Measurements from ENCODE around the gene MBD4. TPM values are rescaled to one million over a fixed set of nuclear protein-coding genes. Genes with fewer than 3 reads are reported as not detected.
"Not testable (repeated sequence)": the region's sequence is repeated elsewhere in the genome, so short reads cannot be mapped to it uniquely, and the experiment has no call there.

Gene MBD4
- total and polyA plus RNA-seq, 2 donors (not counting 1 experiment from before 2014, with no cell fraction given): 95.7 to 140 TPM

DNA sequence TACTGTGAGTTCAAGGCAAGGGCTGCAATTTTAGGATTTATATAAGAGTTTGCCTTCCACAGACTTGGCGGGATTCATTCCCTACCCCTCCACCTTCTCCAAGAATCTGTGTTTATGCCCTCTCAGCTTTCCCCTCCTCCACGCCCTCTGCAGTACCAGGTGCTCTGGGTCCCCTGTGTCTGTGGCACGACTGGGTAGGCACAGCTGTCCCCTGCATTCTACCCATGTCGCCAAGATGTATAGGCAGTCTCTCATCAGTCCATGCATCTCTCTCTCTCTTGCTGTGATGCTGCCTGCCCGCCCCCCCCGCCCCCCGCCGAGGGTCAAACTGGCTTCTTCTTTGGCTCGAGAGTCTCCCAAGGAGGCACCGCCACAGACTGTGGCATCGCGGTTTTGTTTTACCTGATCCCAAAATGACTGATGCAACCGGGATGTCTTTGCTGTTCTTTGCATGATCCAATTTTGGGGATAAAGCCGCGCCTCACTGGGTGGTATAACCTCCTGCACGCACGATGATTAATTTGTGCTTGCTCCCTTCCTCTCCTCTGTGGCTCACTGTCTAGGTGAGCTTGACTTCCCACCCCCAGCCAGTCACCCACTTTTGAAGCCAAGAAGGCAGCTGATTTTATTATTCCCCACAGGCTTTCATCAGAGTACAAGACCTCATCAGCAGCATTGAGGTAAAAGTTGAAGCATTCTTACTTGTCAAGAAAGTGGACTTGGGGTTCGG lies 55.0 kb downstream of the MBD4 start:
- Histone ChIP-seq H3K9me3 (ENCODE audit: control extremely low read depth in 1 of 3, control insufficient read depth in 2 of 3, insufficient read depth in 1 of 3, low read length in 2 of 3) (no peaks in the 10 kb centered on the region), H3K27ac (ENCODE audit: low read length in 2 of 2) (no peak overlapping the region), H3K4me2 (replicated peaks; ENCODE audit: low read depth, low read length, poor library complexity, severe bottlenecking) (no peak overlapping the region), H3K4me1 (ENCODE audit: control insufficient read depth in 2 of 2, insufficient read depth in 2 of 2, low read length in 2 of 2) (no peaks in the 10 kb centered on the region), H3K4me3 (ENCODE audit: control extremely low read depth in 1 of 5, extremely low read depth in 1 of 5, insufficient read depth in 1 of 5, low read depth in 2 of 5, low read length in 4 of 5) (no peak overlapping the region), H4K20me1 (ENCODE audit: control insufficient read depth, insufficient read depth, low read length, poor library complexity, severe bottlenecking) (no peaks in the 10 kb centered on the region), H3K36me3 (replicated peaks in 1 of 2; ENCODE audit: control extremely low read depth in 1 of 2, control insufficient read depth in 1 of 2, extremely low read depth in 1 of 2, insufficient read depth in 2 of 2, low read length in 1 of 2) (peaks cover 0 to 18% of the 10 kb centered on the region in 2 experiments), H3K79me2 (ENCODE audit: control insufficient read depth, insufficient read depth, low read length) (no peaks in the 10 kb centered on the region), H3K9ac (ENCODE audit: low read length) (no peak overlapping the region), H3K27me3 (replicated peaks in 1 of 4; ENCODE audit: control extremely low read depth in 1 of 4, control insufficient read depth in 3 of 4, insufficient read depth in 4 of 4, low read length in 3 of 4) (no peaks in the 10 kb centered on the region), H2AFZ (ENCODE audit: insufficient read depth, low read depth, low read length, poor library complexity, severe bottlenecking) (no peak overlapping the region)
- Mint-ChIP-seq H3K27me3 (no peaks in the 10 kb centered on the region), H3K27ac (no peak overlapping the region), H3K4me3 (no peak overlapping the region), H3K4me1 (no peaks in the 10 kb centered on the region), H3K9me3 (ENCODE audit: insufficient read depth) (no peaks in the 10 kb centered on the region)
- 77% methylated on average over 18 of the region's 18 CpGs for WGBS (ENCODE audit: insufficient coverage)
- CTCF ChIA-PET: interaction anchor here (2.3 to 3.5 kb wide), 3 partner anchors 7 to 56 kb away, joined by 6 to 12 read pairs (median 10); partner anchors contain the start of genes IFT122 and MBD4
- ATAC-seq (ENCODE audit: low read depth) (no peak), DNase-seq (no peak)
- TF ChIP-seq, protein P1, sequence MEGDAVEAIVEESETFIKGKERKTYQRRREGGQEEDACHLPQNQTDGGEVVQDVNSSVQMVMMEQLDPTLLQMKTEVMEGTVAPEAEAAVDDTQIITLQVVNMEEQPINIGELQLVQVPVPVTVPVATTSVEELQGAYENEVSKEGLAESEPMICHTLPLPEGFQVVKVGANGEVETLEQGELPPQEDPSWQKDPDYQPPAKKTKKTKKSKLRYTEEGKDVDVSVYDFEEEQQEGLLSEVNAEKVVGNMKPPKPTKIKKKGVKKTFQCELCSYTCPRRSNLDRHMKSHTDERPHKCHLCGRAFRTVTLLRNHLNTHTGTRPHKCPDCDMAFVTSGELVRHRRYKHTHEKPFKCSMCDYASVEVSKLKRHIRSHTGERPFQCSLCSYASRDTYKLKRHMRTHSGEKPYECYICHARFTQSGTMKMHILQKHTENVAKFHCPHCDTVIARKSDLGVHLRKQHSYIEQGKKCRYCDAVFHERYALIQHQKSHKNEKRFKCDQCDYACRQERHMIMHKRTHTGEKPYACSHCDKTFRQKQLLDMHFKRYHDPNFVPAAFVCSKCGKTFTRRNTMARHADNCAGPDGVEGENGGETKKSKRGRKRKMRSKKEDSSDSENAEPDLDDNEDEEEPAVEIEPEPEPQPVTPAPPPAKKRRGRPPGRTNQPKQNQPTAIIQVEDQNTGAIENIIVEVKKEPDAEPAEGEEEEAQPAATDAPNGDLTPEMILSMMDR (IDR thresholded peaks at IDR 0.05): no peak
- TF ChIP-seq EZH2 (IDR thresholded peaks at IDR 0.05; ENCODE audit: borderline replicate concordance, insufficient read depth, low read depth, low read length, poor library complexity, severe bottlenecking): no peak
- intact Hi-C loops (cut with micrococcal nuclease): loop anchor here (5.0 kb wide), 1 partner anchor 243 kb away; no protein-coding TSS in a partner anchor
- POLR2A ChIA-PET: interaction anchor here (0.6 to 1.0 kb wide), 2 partner anchors 41 to 80 kb away, joined by 3 to 5 read pairs; no protein-coding TSS in a partner anchor

DNA sequence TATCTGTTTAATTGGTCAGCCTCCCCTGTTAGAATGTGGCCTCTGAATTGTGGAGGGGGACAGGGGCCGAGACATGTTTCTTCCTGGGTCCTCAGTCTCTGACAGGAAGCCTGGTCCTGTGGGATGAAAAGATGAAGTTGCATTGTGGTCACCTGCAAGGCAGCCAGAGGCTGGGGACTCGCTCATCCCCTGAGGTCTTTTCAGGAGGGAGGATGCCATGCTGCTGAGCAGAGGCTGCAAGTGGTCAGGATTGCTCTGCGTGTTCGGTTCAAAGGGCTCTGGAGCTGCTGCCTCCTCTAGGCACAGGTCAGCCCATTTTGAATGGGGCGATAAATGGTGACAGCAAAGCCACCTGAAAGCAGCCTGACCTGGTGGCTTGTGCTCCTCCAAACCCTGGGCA lies 55.6 kb downstream of the MBD4 start:
- not testable (repeated sequence) for H3K9me3 Mint-ChIP-seq (ENCODE audit: insufficient read depth); H3K4me2 ChIP-seq (replicated peaks; ENCODE audit: low read depth, low read length, poor library complexity, severe bottlenecking); H2AFZ ChIP-seq (ENCODE audit: insufficient read depth, low read depth, low read length, poor library complexity, severe bottlenecking); H3K4me3 Mint-ChIP-seq; H3K4me1 ChIP-seq (ENCODE audit: control insufficient read depth in 2 of 2, insufficient read depth in 2 of 2, low read length in 2 of 2); H3K79me2 ChIP-seq (ENCODE audit: control insufficient read depth, insufficient read depth, low read length); H3K27me3 ChIP-seq (replicated peaks in 1 of 4; ENCODE audit: control extremely low read depth in 1 of 4, control insufficient read depth in 3 of 4, insufficient read depth in 4 of 4, low read length in 3 of 4); H3K27ac ChIP-seq (ENCODE audit: low read length in 2 of 2); H3K4me1 Mint-ChIP-seq; ATAC-seq (ENCODE audit: low read depth); H3K9me3 ChIP-seq (ENCODE audit: control extremely low read depth in 1 of 3, control insufficient read depth in 2 of 3, insufficient read depth in 1 of 3, low read length in 2 of 3); H3K27ac Mint-ChIP-seq; H3K27me3 Mint-ChIP-seq; DNase-seq; H3K9ac ChIP-seq (ENCODE audit: low read length); H3K4me3 ChIP-seq (ENCODE audit: control extremely low read depth in 1 of 5, extremely low read depth in 1 of 5, insufficient read depth in 1 of 5, low read depth in 2 of 5, low read length in 4 of 5); H4K20me1 ChIP-seq (ENCODE audit: control insufficient read depth, insufficient read depth, low read length, poor library complexity, severe bottlenecking)
- POLR2A ChIA-PET: interaction anchor here (1.0 kb wide), 1 partner anchor 81 kb away, joined by 3 read pairs; no protein-coding TSS in a partner anchor
- CTCF ChIA-PET: interaction anchor here (0.6 to 3.5 kb wide), 22 partner anchors 11 to 709 kb away, joined by 3 to 23 read pairs (median 6); partner anchors contain the start of genes IFT122 and MBD4
- intact Hi-C loops (cut with micrococcal nuclease): loop anchor here (5.0 kb wide), 1 partner anchor 243 kb away; no protein-coding TSS in a partner anchor
- WGBS (ENCODE audit: insufficient coverage): 42% methylated on average over 4 of the region's 5 CpGs
- peaks cover 0 to 12% of the 10 kb centered on the region in 2 experiments for H3K36me3 ChIP-seq (replicated peaks in 1 of 2; ENCODE audit: control extremely low read depth in 1 of 2, control insufficient read depth in 1 of 2, extremely low read depth in 1 of 2, insufficient read depth in 2 of 2, low read length in 1 of 2)
